SK-N-SH (cell line): ENCODE results near the gene PRRC2B. TPM values are rescaled to one million over a fixed set of nuclear protein-coding genes. Genes with fewer than 3 reads are reported as not detected.

ENCODE experiments used
- CTCF ChIA-PET: fragments of 300-600, 350-600 bp; formaldehyde crosslinking; extraction: SDS; loops from one replicate; lab custom pipeline; 2021; lab: Yijun Ruan, JAX
- POLR2A ChIA-PET: fragments of 350-600 bp; sonication (Branson Sonifier 250); formaldehyde crosslinking; extraction: SDS; loops from one replicate; lab custom pipeline; 2020; ENCODE audit warnings: antibody characterized with exemption, inconsistent platforms; lab: Yijun Ruan, JAX
- DNase-seq: peaks from one replicate; pipeline ENCODE4 v3.0.0; 2012
- H2AFZ ChIP-seq: fragments of 200-600 bp; sonication (generic); 2 replicates; pipeline ENCODE4 v1.8.1; 2016; ENCODE audit warnings: antibody characterized with exemption, mild to moderate bottlenecking, low read depth
- H3F3A ChIP-seq: fragments of 200-600 bp; sonication (generic); replicated peaks from 2 replicates; pipeline ENCODE3; 2016; ENCODE audit warnings: antibody characterized with exemption, mild to moderate bottlenecking; ENCODE audit not compliant: insufficient read depth
- H3K27ac ChIP-seq, 2 experiments: fragments of 200-500 bp in 1 of 2; fragments of 200-600 bp in 1 of 2; sonication (Bioruptor generic) in 1 of 2; sonication (generic), shearing (Covaris generic) in 1 of 2; 2 replicates each; pipeline versions ENCODE4 v1.5.1 to v1.6.1; 2014 to 2016; ENCODE audit warnings: low read depth in 2 of 2, inconsistent platforms in 1 of 2, low read length in 1 of 2, mild to moderate bottlenecking in 1 of 2, mixed read lengths in 1 of 2
- H3K27me3 ChIP-seq: fragments of 200-600 bp; sonication (generic), shearing (Covaris generic); 2 replicates; pipeline ENCODE4 v1.6.1; 2016; ENCODE audit warnings: mixed run types; ENCODE audit not compliant: insufficient read depth
- H3K36me3 ChIP-seq, 2 experiments: fragments of 200-500 bp in 1 of 2; fragments of 200-600 bp in 1 of 2; sonication (Bioruptor generic) in 1 of 2; sonication (generic) in 1 of 2; replicated peaks in 1 of 2; 2 replicates each; pipeline versions ENCODE3 to v1.5.1; 2014 to 2016; ENCODE audit warnings: low read length in 1 of 2, mild to moderate bottlenecking in 1 of 2; ENCODE audit not compliant: insufficient read depth in 2 of 2, control insufficient read depth in 1 of 2
- H3K4me1 ChIP-seq, 2 experiments: fragments of 200-500 bp in 1 of 2; fragments of 200-600 bp in 1 of 2; sonication (Bioruptor generic) in 1 of 2; sonication (generic), shearing (Covaris generic) in 1 of 2; 2 replicates each; pipeline versions ENCODE4 v1.5.1 to v1.6.1; 2014 to 2016; ENCODE audit warnings: low read depth in 1 of 2, low read length in 1 of 2, mixed run types in 1 of 2; ENCODE audit not compliant: insufficient read depth in 2 of 2, control insufficient read depth in 1 of 2
- H3K4me2 ChIP-seq: fragments of 200-600 bp; sonication (generic), shearing (Covaris generic); 2 replicates; pipeline ENCODE4 v1.6.1; 2017; ENCODE audit warnings: mixed run types
- H3K4me3 ChIP-seq, 2 experiments: fragments of 200-500 bp in 1 of 2; fragments of 200-600 bp in 1 of 2; sonication (Bioruptor generic) in 1 of 2; sonication (generic), shearing (Covaris generic) in 1 of 2; 2 replicates each; pipeline versions ENCODE4 v1.5.1 to v1.8.1; 2014 to 2016; ENCODE audit warnings: low read depth in 2 of 2, inconsistent platforms in 1 of 2, low read length in 1 of 2, mild to moderate bottlenecking in 1 of 2, mixed read lengths in 1 of 2, moderate library complexity in 1 of 2
- H3K79me2 ChIP-seq: fragments of 200-600 bp; sonication (generic); 2 replicates; pipeline ENCODE4 v1.8.1; 2017; ENCODE audit warnings: mild to moderate bottlenecking; ENCODE audit not compliant: insufficient read depth
- H3K9ac ChIP-seq: fragments of 200-600 bp; sonication (generic); 2 replicates; pipeline ENCODE4 v1.6.1; 2017; ENCODE audit warnings: mixed run types
- H3K9me2 ChIP-seq: fragments of 200-600 bp; sonication (generic); 2 replicates; pipeline ENCODE4 v1.6.1; 2017; ENCODE audit warnings: mixed run types
- H3K9me3 ChIP-seq: fragments of 200-600 bp; sonication (generic); 2 replicates; pipeline ENCODE4 v1.6.1; 2017; ENCODE audit warnings: mixed run types, mild to moderate bottlenecking, moderate library complexity
- H4K20me1 ChIP-seq: fragments of 200-600 bp; sonication (generic); 2 replicates; pipeline ENCODE4 v1.6.1; 2017; ENCODE audit warnings: mild to moderate bottlenecking, mixed run types; ENCODE audit not compliant: insufficient read depth
- CTCF ChIP-seq: fragments of 200-600 bp; sonication (generic); IDR thresholded peaks from 2 replicates; pipeline ENCODE4 v1.6.1; 2017; ENCODE audit warnings: antibody characterized with exemption, mild to moderate bottlenecking, moderate library complexity
- ELF1 ChIP-seq: IDR thresholded peaks from 2 replicates; pipeline ENCODE4 v1.4.0; 2012
- EZH2phosphoT487 ChIP-seq: fragments of 200-600 bp; sonication (generic); IDR thresholded peaks from 2 replicates; pipeline ENCODE4 v1.6.1; 2017; ENCODE audit warnings: low read depth, mixed run types, mild to moderate bottlenecking, antibody characterized with exemption, moderate library complexity, borderline replicate concordance
- FOXM1 ChIP-seq: IDR thresholded peaks from 2 replicates; pipeline ENCODE4 v1.4.0; 2012; ENCODE audit warnings: low read depth, mild to moderate bottlenecking
- GABPA ChIP-seq: IDR thresholded peaks from 2 replicates; pipeline ENCODE4 v1.4.0; 2012; ENCODE audit warnings: low read depth, mild to moderate bottlenecking
- GATA2 ChIP-seq: sonication (generic); formaldehyde crosslinking; IDR thresholded peaks from 2 replicates; pipeline ENCODE4 v1.5.0; 2020; ENCODE audit warnings: mild to moderate bottlenecking, missing genetic modification reagents
- JUND ChIP-seq: IDR thresholded peaks from 2 replicates; pipeline ENCODE4 v1.4.0; 2012
- MEF2A ChIP-seq: IDR thresholded peaks from 2 replicates; pipeline ENCODE4 v1.4.0; 2012; ENCODE audit warnings: low read depth, borderline replicate concordance
- NRF1 ChIP-seq: IDR thresholded peaks from 2 replicates; pipeline ENCODE4 v1.6.1; 2012; ENCODE audit warnings: low read depth, mild to moderate bottlenecking, low read length
- PBX3 ChIP-seq: IDR thresholded peaks from 2 replicates; pipeline ENCODE4; 2012
- RFX5 ChIP-seq: IDR thresholded peaks from 2 replicates; pipeline ENCODE4 v1.6.1; 2012; ENCODE audit warnings: mild to moderate bottlenecking, improper control_type of control experiment, low read length
- RXRA ChIP-seq: IDR thresholded peaks from 2 replicates; pipeline ENCODE4 v1.4.0; 2012; ENCODE audit warnings: low read depth, mild to moderate bottlenecking, borderline replicate concordance
- SIN3A ChIP-seq: IDR thresholded peaks from 2 replicates; pipeline ENCODE4 v1.6.1; 2012; ENCODE audit warnings: low read depth, mild to moderate bottlenecking, low read length, moderate library complexity, borderline replicate concordance
- SMC3 ChIP-seq: IDR thresholded peaks from 2 replicates; pipeline ENCODE4 v1.6.1; 2012; ENCODE audit warnings: low read depth, low read length, improper control_type of control experiment
- TAF1 ChIP-seq: IDR thresholded peaks from 2 replicates; pipeline ENCODE4 v1.6.1; 2012; ENCODE audit warnings: low read depth, mild to moderate bottlenecking, low read length, moderate library complexity, borderline replicate concordance
- TCF12 ChIP-seq: IDR thresholded peaks from 2 replicates; pipeline ENCODE4 v1.4.0; 2012
- USF1 ChIP-seq: IDR thresholded peaks from 2 replicates; pipeline ENCODE4 v1.4.0; 2012; ENCODE audit warnings: low read depth, borderline replicate concordance
- ZBTB33 ChIP-seq: IDR thresholded peaks from 2 replicates; pipeline ENCODE4 v1.4.0; 2012; ENCODE audit warnings: low read depth, borderline replicate concordance
- WGBS: methylation state at CpG from one replicate; pipeline ENCODE4 v1.1.6; 2017; ENCODE audit warnings: low lambda C conversion rate; 5-methylcytosine and 5-hydroxymethylcytosine counted together
- polyA plus RNA-seq, 3 experiments: library from polyadenylated mRNA; depleted of rRNA; stranded (reverse); fragments of >200 nt; gene quantifications; 2 replicates each; pipeline ENCODE4 v1.2.3, GENCODE V29; 2012

The PRRC2B gene
- polyA plus RNA-seq, 1 of the 3 experiments (the other 2 are of a cell fraction), result 26.3 TPM

- H3K79me2 ChIP-seq, result peaks cover 51% of the 10 kb centered on the region
- DNase-seq, result no peak
- H3K27me3 ChIP-seq, result no peaks in the 10 kb centered on the region
- TF ChIP-seq RFX5 (no peak), TAF1 (no peak), NRF1 (no peak), SMC3 (no peak), JUND (no peak), ELF1 (no peak), CTCF (no peak), RXRA (no peak), SIN3A (no peak), TCF12 (no peak), PBX3 (no peak), GABPA (no peak), EZH2phosphoT487 (no peak), GATA2 (CRISPR knock-in tag) (no peak), FOXM1 (no peak), USF1 (no peak), ZBTB33 (no peak), MEF2A (no peak)
- ChIA-PET POLR2A (no interaction called here), CTCF (interaction anchor here (0.7 to 6.0 kb wide), 15 partner anchors 13 to 140 kb away, joined by 3 to 50 read pairs (median 5); no protein-coding TSS in a partner anchor)
- no peak overlapping the region for H3K4me2 ChIP-seq
- H3K27ac ChIP-seq, result no peak overlapping the region
- peaks cover 59 to 87% of the 10 kb centered on the region in 2 experiments for H3K36me3 ChIP-seq
- no peak overlapping the region for H3K4me3 ChIP-seq
- no peaks in the 10 kb centered on the region for H3K9me2 ChIP-seq
- 77% methylated on average over 11 of the region's 18 CpGs for WGBS
- H3F3A ChIP-seq, result peaks cover 6% of the 10 kb centered on the region
- H3K9ac ChIP-seq, result no peak overlapping the region
- no peaks in the 10 kb centered on the region for H3K9me3 ChIP-seq
- H3K4me1 ChIP-seq, result no peaks in the 10 kb centered on the region; a peak in 1 of 4 replicates
- peaks cover 59% of the 10 kb centered on the region for H4K20me1 ChIP-seq
- no peak overlapping the region for H2AFZ ChIP-seq
These were observed 83.0 kb downstream of the PRRC2B start for GRCh38 chr9:131476777-131477345.
